NCI-H1417 (cell line): ENCODE results near the gene CADM2.
"Not testable (repeated sequence)": the region's sequence is repeated elsewhere in the genome, so short reads cannot be mapped to it uniquely, and the experiment has no call there.

ENCODE experiments used
- DNase-seq, 3 experiments: peaks; one replicate each; lab custom pipeline; 2025; lab: John Stamatoyannopoulos, UW

CADM2 gene

GRCh38 chr3:84958495-84959469 is at the start of gene CADM2:
Gene CADM2 (plus strand): TSS chr3:84958989.
- peak; percentile 77 to 91 (median 88) for DNase-seq

- not testable (repeated sequence) for DNase-seq
These were observed 40.2 kb upstream of the CADM2 start for GRCh38 chr3:84918592-84918991.

- DNase-seq = no peak
These were observed 36.1 kb upstream of the CADM2 start for GRCh38 chr3:84922682-84923081.

GRCh38 chr3:84925571-84925970 is 33.2 kb upstream of the CADM2 start:
- DNase-seq = no peak

- no peak for DNase-seq
These were observed 15.4 kb upstream of the CADM2 start for GRCh38 chr3:84943379-84943778.

- DNase-seq = no peak
These were observed 12.5 kb upstream of the CADM2 start for GRCh38 chr3:84946240-84946639.

GRCh38 chr3:84959470-84960271 is 882 bp downstream of the CADM2 start:
- DNase-seq = peak in 2 of 3 experiments; percentile 66

- DNase-seq = peak in 2 of 3 experiments; percentile 13 to 25
These were observed 1.8 kb downstream of the CADM2 start for GRCh38 chr3:84960581-84960980.

GRCh38 chr3:84961011-84961410 is 2.2 kb downstream of the CADM2 start:
- DNase-seq = no peak

GRCh38 chr3:84961521-84962255 is 2.9 kb downstream of the CADM2 start:
- DNase-seq = no peak

GRCh38 chr3:84962415-84962814 is 3.6 kb downstream of the CADM2 start:
- no peak for DNase-seq

- DNase-seq = no peak
These were observed 4.3 kb downstream of the CADM2 start for GRCh38 chr3:84963137-84963536.

GRCh38 chr3:84965141-84965540 is 6.4 kb downstream of the CADM2 start:
- DNase-seq = peak; percentile 5 to 68 (median 22)

GRCh38 chr3:84967767-84968581 is 9.2 kb downstream of the CADM2 start:
- DNase-seq = no peak

GRCh38 chr3:84968701-84969235 is 10.0 kb downstream of the CADM2 start:
- DNase-seq = no peak

- peak in 1 of 3 experiments; percentile 12 for DNase-seq
These were observed 15.6 kb downstream of the CADM2 start for GRCh38 chr3:84974347-84974746.

GRCh38 chr3:84977021-84977420 is 18.2 kb downstream of the CADM2 start:
- no peak for DNase-seq

GRCh38 chr3:84978843-84979242 is 20.1 kb downstream of the CADM2 start:
- DNase-seq = no peak

- DNase-seq = no peak
These were observed 21.2 kb downstream of the CADM2 start for GRCh38 chr3:84980011-84980410.

- DNase-seq = no peak
These were observed 21.7 kb downstream of the CADM2 start for GRCh38 chr3:84980456-84980855.

GRCh38 chr3:84983490-84983889 is 24.7 kb downstream of the CADM2 start:
- DNase-seq = no peak
